DMS114 treated with DMSO at 0.1 percent for 48 hours (cell line): Measurements from ENCODE around the gene ARHGAP15.

Experiments
- DNase-seq: peaks from one replicate; lab custom pipeline; 2025; ENCODE audit not compliant: unreplicated experiment; lab: John Stamatoyannopoulos, UW

Gene ARHGAP15

DNA sequence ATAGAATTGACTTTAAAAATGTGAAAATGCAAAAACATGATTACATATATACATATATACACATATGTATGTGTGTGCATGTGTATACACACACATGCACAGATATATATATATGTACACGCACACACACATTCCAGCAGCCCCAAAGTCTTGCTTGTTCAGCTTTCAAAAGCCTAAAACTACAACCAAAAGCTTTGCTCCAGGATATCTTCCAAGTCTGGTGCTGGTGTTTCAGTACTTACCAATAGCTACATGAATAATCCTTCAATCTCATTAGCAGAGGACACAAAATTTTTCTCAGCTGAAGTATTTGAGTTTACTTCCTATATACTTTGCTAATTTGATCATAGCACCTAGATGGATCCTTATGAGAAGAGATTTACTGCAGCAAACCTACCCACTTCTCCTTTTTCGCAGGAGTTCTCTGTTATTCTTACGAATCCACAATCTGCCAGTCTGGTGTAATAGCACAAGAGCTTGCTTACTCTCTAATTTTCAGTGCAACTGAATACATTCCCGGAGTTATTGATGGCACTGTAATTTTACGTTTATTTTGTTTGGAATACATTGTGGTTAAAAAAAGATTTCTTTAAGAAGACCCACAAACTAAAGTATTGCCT is 553.3 kb downstream of the ARHGAP15 start:
- no peak for DNase-seq

DNA sequence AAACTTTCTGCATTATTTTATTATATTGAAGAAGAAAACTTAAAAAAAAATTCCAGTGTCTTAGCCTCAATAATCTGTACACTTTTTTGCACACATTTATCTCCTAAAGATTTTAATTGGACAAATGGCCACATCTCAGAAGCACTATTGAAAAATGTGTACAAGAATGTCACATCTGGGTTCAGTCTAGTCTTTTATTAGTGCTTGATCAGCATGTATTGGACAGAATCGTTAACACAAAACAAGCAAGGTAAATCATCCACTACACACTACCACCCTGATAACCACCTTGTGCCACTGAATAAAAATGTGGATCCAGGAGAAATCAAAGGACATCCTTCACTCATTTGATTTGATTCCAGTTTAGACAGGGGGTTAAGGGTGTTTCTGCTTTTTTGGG is 554.8 kb downstream of the ARHGAP15 start:
- DNase-seq, result no peak

- DNase-seq, result no peak
Measured at GRCh38 chr2:143684551-143685320, 555.5 kb downstream of the ARHGAP15 start.

DNA sequence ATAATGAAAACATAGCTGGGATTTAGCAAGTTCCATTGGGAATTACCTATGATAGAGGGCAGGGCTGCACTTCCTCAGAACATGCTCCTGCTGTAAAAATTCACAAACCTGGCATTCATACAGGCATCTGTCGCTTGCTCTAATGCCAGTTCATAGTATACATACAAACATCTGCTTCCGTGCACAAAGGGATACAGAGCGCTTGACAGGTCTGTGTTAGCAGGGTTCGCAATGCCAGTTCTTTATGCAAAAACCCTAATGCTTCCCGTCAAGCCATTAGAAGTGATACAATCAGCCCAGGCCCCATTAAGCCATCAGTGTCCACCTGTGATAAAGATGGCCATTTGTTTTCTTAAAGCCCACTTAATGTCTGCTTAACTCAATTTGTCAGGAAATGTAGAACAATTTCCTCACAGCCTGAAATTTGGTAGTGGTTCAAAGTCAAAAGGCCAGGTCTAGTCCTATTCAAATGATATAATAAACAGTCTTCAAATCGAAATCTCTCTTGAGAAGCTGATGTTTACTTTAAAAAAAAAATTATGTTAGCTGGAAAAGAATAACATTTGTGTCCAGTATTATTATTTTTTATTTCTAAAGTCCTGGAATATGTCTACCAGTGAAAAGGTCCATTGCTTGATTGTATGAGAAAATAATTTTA is 556.3 kb downstream of the ARHGAP15 start:
- DNase-seq, result no peak

DNA sequence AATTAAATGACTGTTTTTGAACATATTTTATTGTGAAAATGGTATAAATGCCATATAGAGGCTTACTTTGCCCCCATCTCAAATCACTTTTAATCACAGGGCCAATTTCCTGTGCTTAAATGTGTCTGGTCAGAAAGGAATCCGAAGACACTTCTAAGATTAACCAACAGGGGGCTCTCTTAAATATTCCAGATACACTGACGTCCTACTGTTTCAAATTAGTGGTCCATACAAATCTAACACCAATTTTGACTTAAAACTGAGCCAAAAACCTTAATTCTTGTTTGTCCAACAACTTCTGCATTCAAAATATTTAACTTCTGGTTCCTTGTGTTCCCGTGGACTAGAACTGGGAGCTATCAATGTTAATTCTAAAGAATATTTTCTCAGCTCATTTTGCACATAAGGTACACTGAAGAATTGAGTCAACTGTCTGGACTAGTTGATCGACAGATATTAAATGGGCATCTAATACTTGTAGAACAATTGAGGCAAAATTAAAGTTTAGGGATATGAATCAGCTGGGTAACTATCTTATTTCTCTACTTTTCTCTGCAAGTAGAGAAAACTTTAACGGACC is 557.5 kb downstream of the ARHGAP15 start:
- DNase-seq, result no peak

DNA sequence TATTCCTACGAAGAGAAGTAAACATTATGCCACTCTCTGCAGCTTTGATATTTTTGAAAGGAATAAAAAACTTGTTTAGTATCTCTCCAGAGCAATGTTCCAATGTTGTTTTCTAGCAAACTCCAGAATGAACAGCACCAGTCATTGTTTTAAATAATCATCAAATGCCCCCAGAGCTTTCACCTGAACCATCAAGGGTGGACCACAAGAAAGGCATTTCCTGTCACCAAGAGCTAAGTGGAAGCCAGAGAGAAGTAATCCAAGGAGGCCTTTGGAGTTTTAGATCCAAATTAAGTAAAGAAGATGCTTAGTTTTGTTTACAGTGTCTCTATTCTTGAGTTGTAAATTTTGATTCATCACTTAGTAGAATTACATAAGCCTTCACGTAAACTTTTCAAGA is 559.0 kb downstream of the ARHGAP15 start:
- no peak for DNase-seq

DNA sequence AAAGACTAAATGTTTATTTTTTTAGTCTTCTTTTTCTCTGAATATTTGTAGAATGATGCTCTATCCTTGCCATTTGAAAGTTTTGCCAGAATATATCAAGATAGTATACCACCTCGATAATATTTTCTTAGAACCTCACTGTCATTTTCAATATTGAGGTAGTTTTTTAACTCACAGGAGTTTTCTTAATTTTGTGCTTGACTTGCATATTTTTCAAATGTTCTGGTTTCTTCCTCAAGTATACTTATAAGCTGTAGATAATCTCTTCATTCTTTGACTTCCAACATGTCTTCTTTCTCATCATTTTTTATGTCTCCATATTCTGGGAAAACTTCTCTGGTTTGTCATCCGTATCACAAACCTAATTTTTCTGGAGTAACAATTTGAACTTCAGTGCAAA is 559.6 kb downstream of the ARHGAP15 start:
- DNase-seq, result no peak

DNA sequence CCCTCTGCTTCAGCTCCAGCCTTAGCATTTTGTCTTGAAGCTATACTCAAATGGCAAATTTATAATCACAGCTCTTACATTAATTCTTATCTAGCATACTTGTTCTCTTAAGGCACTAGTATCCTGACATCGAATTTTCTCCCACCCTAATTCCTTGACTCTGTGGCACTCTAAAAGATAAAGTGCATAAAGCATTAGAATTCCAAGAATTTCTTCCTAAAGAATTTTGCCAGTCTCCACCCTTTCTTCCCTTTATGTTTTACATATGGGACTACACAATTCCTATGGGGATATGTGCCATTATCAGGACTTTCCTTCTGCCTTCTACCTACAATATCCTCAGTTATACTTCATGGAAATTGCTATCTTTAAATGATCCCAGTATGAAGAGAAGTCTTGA is 560.3 kb downstream of the ARHGAP15 start:
- DNase-seq, result no peak

DNA sequence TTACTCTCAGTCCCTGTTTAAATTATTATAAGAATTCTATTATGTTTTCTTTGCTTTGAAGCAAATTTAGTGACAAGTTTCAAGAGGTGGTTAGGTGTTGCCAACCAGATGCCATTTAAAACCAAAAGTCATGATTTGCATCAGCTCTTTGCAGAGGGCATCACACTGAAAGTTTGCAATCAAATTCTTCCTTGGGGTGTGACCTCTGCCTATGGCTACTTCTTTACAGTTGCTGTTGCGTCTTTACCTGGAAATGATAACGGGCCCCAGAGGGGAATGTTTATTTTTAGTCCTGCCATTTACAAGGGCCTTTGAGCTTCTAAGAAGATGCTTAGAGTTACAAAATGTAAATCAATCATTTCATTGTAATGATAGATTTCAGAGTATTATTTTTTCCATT is 561.0 kb downstream of the ARHGAP15 start:
- DNase-seq, result no peak

GRCh38 chr2:143691121-143691520 is 561.9 kb downstream of the ARHGAP15 start:
- no peak for DNase-seq

DNA sequence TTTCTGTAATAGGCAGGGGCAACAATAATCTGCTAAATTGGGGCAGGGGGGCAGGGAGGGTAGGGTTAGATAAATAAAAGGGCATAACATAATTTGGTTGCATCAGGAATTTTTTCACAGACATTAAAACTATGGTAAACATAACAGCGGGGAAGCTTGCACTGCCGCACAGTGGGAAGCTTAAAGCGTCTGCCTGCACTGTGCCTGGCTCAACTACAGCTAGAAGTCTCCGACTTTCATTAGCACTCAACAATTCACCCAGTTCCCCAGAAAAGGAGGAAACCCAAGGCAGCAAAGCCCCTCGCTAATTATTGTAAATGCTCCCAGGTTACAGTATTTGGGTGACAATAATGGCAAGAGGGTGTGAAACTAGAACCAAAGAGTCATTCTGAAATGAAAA is 562.9 kb downstream of the ARHGAP15 start:
- DNase-seq, result no peak

GRCh38 chr2:143692967-143693366 is 563.7 kb downstream of the ARHGAP15 start:
- no peak for DNase-seq

DNA sequence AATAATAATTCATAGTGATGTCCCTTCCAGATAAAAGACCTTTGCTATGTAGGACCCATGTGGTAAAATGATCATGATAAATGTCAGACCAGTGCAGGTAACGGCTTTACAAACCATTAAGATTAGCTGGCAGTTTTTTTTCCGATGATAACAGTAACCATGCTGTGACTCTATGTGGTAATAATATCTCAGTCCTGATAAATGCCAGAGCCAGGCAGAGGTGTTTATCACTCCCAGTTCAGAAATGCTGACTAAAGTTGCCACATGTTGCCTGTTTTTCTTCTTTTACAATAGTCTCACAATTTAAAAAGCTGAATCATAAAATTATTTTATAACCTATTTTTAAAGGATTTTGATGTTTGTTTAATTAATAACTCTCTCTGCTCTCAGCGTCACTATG is 565.1 kb downstream of the ARHGAP15 start:
- DNase-seq, result no peak

- no peak for DNase-seq
Measured at GRCh38 chr2:143696651-143697050, 567.4 kb downstream of the ARHGAP15 start.

- no peak for DNase-seq
Measured at GRCh38 chr2:143697744-143698143, 568.5 kb downstream of the ARHGAP15 start.

GRCh38 chr2:143698352-143698751 is 569.1 kb downstream of the ARHGAP15 start:
- no peak for DNase-seq

GRCh38 chr2:143698888-143699570 is 569.8 kb downstream of the ARHGAP15 start:
- no peak for DNase-seq

- no peak for DNase-seq
Measured at GRCh38 chr2:143700865-143701264, 571.6 kb downstream of the ARHGAP15 start.

DNA sequence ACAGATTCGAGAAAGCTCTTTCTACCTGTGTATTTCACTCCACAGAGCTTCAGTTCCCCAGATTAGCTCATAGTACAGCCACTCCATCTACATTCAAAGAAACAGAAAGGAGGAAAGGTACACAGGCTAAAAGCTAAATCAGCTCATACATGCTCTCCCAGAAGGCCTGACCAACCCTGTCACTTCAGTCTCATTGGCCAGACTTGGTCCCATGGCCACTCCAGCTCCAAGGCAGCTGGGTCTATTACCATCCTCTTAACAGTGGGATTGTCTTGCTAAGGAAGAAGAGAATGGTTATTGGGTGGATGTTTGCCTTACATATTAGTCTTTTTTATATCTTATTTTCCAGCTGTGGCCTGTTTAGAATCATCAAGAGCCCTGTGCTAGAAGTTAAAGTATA is 572.6 kb downstream of the ARHGAP15 start:
- DNase-seq, result no peak

- no peak for DNase-seq
Measured at GRCh38 chr2:143702931-143703330, 573.7 kb downstream of the ARHGAP15 start.

DNA sequence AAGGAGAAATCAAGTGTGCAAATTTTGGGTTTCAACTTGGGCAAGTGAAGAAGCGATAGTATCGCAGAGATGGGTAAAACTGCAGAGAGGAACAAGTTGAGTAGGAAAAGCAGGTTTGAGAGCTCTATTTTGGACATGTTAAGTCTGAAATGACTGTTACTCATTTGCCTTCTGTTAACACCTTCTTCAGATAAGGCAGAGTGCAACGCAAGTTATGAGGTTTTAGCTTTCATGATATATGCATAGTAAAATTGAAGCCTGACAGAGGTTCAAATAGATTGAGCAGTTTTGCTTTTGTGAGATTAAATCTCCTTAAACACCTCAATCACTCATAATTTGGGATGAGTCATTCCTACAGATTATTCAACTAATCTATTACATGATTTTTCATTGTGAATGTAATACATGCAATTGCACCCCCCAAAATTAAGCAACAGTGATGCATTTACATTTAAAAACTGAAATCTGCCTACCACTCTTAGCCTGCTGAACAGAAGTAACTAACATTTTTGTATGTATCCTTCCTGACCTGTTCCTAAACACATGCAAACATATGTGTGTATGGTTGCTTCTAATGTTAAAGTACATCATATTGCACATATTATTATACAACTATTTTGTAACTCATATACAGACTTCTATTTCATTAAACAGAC is 575.4 kb downstream of the ARHGAP15 start:
- DNase-seq, result no peak
